H54 (cell line): Measurements from ENCODE around the gene ARHGEF12.

Experiments
- DNase-seq: peaks from one replicate; pipeline ENCODE4 v3.0.0; 2011; ENCODE audit warnings: low spot score, mixed read lengths; ENCODE audit not compliant: insufficient read length
- FAIRE-seq: peaks from 3 replicates; lab custom pipeline; 2011; peaks lifted over from hg19 to GRCh38; lab: Jason Lieb, UNC
- POLR2A ChIP-seq: IDR thresholded peaks from 2 replicates; pipeline ENCODE4 v1.6.1; 2011; ENCODE audit warnings: low read depth, mild to moderate bottlenecking, low read length

Gene ARHGEF12

DNA sequence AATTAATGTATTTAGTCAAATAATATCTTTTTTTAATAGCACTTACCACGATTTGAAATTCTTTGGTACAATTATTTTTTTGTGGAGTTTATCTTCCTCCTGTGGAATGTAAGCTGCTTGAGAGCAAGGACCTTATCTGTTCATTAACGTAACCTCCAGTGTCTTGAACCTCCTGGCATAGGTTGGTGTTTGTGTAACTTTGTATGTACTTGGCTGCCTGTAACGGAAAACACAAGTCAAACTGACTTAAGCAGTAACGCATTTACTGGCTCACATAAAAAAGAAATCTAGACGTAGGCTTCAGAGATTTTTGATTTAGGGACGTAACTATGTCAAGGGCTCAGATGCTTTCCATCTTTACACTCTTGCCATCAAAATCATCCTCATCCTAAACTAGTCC lies 56.1 kb downstream of the ARHGEF12 start:
- TF ChIP-seq POLR2A = no peak
- no peak for DNase-seq
- FAIRE-seq = no peak

- DNase-seq (no peak), FAIRE-seq (no peak)
- TF ChIP-seq POLR2A = no peak
Observed at GRCh38 chr11:120392793-120393192, 56.6 kb downstream of the ARHGEF12 start.

- DNase-seq (no peak), FAIRE-seq (no peak)
- no peak for TF ChIP-seq POLR2A
Observed at GRCh38 chr11:120394119-120394518, 57.9 kb downstream of the ARHGEF12 start.

GRCh38 chr11:120395778-120396177 lies 59.6 kb downstream of the ARHGEF12 start:
- TF ChIP-seq POLR2A = no peak
- no peak for FAIRE-seq
- DNase-seq = no peak

DNA sequence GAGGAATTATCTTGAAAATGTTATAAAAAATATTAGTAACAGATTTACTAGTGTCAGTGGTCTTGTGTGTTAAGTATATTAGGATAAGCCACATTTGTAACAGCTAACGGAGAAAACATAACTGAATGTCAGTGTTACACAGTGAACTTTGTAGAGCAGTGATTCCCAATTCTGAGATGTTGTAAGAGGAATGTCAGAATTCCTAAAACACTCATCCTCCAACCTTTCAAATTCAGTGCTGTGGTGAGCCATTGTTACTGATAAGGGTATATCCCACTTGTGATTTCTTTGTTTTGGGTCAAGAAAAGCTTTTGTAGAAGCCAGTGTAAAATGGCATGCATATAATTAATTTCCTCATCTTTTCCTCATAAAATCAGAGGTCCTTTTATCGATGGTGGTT lies 61.9 kb downstream of the ARHGEF12 start:
- TF ChIP-seq POLR2A = no peak

GRCh38 chr11:120399307-120399706 lies 63.1 kb downstream of the ARHGEF12 start:
- no peak for TF ChIP-seq POLR2A
- DNase-seq (no peak), FAIRE-seq (no peak)

More for the DNA sequence above, 61.9 kb downstream of the ARHGEF12 start:
- FAIRE-seq = no peak
- DNase-seq = no peak

DNA sequence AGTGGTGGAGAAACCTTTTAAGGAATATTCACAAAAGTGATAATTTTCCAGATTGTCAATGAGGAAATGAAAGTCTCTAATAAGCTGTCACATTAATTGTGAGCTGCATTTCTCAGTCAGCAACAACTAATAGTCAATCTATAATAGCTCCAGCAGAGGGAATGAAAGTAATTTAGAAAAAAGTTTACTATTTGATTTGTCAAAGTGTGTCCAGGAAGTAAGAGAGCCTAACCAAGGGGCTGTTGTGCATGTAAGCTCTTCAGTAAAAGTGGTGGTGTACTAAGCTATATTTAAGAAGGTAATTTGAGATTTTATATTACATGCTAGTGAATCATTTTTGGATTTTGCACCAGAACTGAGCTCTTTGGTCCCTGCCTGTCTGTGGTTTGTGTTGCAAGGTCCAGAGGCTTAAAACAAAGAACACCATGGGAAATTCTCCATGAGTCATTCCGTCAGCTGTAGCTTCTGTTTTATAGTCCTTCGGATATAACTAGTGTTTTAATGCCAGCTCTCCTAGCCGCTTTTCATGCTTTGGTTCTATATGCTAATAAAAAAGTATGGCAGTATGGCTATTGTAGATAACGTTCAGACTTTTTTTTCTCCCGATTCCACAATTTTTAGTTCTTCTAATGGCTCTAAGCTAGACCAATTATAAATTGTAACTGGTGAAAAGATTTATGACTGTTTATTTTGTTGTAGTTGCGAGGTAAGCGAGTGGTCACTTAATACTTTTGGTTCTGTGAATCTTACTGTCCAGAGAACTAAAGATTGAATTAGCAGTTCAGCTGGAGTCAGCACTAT lies 64.6 kb downstream of the ARHGEF12 start:
- no peak for TF ChIP-seq POLR2A
- DNase-seq = peak; percentile 26
- FAIRE-seq = peak; percentile 80

DNA sequence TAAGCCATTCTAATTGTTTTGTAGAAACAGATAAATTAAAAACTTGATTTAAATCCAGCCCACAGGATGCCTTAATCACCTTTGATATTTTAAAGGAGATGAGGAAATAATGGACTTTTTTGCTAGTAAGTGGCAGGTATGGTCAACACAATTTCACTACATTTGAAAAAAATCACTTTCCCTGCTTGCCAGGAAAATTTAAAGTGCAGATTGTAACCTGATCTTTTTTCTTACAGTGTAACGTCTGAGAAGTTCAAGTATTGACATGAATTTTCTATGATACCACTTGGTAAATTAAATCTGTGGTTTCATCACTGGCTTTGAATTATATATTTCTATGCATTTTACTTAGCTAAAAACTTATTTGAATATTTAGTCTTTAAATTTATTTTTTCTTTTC lies 65.3 kb downstream of the ARHGEF12 start:
- no peak for TF ChIP-seq POLR2A
- FAIRE-seq (no peak), DNase-seq (no peak)

- FAIRE-seq (no peak), DNase-seq (no peak)
- no peak for TF ChIP-seq POLR2A
Observed at GRCh38 chr11:120403966-120404365, 67.8 kb downstream of the ARHGEF12 start.

DNA sequence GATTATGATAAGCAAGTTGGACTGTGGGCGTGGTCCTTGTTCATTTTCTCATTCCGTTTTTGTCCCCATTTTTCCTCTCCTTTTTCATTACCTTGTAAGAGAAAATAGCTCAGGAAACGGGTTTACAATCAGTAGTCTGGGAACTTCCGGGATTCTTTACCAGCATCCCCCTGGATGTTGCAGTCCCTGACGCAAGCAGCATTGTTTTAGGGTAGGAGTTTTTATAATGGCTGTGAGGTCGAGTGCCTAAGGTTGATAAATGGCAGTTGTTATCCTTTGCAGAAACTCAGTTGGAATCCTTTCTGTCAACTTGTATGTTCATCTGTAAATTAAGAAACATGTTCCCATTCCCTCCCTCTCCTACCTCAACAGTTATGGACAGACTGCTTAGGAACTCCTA lies 68.3 kb downstream of the ARHGEF12 start:
- no peak for TF ChIP-seq POLR2A
- DNase-seq (no peak), FAIRE-seq (no peak)

- no peak for TF ChIP-seq POLR2A
- DNase-seq (no peak), FAIRE-seq (no peak)
Observed at GRCh38 chr11:120409655-120410054, 73.4 kb downstream of the ARHGEF12 start.

DNA sequence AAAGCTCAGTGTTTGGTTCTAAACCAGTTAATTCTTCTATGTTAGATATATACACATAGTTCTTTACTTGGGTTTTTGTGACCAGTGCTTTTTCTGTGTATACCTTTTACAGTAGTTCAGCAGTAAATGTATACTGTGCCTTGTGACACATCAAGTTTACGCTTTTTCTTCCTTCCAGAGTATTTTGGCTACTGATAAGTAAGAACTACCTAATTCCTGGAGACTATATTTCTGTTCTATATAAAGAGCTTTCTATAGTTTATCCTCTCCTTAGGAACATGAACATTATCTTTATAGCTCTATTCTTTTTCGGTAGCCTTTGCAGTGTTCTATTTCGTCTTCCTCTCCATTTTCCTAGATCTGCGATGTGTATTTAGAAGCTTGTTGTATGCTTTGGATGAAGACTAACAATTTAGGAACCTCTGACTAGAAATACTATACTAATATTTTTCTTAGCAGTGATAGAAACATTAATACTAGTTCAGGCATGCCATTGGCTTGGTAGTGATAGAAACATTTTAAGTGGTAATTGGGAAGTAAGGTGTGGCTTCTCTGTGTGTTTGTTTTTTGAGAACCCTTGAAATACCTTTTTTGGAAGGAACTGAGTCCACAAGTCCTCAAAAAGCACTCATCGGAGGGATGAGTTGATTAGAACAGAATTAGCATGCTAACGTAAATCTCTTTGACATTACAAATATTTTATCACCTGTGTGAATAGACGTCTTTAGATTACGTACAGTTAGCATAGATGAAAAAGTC lies 74.6 kb downstream of the ARHGEF12 start:
- DNase-seq (no peak), FAIRE-seq (no peak)
- TF ChIP-seq POLR2A = no peak

DNA sequence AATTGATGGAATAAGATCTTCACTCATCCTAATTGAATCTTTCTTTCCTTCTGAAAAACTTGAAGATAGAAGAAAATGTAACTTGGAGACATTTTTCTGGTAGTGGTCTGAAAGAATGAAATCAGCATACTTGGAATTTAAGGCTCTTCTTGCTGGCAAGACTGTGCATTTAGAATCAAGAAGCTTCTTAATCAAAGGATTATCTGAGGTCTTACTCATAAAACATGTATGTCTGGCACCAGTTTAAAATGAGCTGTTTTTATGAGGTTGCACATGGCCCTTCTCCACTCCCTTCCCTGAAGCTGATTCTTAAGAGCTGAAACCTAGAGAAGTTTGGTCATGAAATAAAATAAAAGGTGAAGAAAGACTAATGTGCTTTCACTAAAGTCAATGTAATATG lies 77.3 kb downstream of the ARHGEF12 start:
- DNase-seq (no peak), FAIRE-seq (no peak)
- no peak for TF ChIP-seq POLR2A

DNA sequence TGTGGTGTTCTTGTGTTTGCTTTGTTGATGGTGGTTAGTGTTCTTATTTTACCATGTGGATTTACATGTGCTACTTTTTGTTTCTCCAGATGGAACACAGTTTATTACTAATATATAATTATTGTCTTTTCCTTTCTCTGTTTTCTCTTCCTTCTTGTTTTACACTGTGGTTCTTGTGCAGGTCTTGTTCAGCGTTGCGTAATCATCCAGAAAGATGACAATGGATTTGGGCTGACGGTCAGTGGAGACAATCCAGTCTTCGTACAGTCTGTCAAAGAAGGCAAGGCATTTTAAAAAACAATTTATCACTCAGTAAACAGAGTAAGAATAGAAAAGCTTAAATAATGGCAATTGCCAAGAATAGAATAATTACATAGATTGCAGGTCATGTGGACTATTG lies 84.4 kb downstream of the ARHGEF12 start:
- no peak for TF ChIP-seq POLR2A
- FAIRE-seq = no peak
- no peak for DNase-seq
